ENCODE data around the gene ST7L. TPM values are rescaled to one million over a fixed set of nuclear protein-coding genes. Genes with fewer than 3 reads are reported as not detected.

The ST7L gene
- total and polyA plus RNA-seq, 2 donors from 2014 or later, result 12.9 to 20.6 TPM

DNA sequence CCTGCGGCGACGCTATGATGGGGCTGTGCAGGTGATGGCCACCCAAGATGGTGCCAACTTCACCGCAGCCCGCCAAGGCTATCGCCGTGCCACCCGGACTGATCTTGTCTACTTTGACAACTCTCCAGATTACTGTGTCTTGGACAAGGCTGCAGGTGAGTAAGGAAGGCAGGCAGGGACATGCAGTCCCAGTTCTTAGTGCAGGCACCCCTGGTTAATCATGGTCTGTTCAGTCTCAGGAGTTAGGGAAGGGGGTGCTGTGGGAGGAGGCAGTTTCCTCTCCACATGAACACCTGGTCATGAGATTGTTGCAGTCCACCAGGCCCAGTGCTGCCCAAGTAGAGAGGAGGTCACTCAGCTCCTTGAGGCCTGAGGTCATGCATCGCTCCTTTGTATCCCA, 101.7 kb downstream of the ST7L start:
- no peak overlapping the region for H3K4me3 ChIP-seq (ENCODE audit: low read length in 3 of 3)
- no peaks in the 10 kb centered on the region for H3K4me1 ChIP-seq (ENCODE audit: control insufficient read depth in 2 of 3, insufficient read depth in 2 of 3, low read depth in 1 of 3, low read length in 3 of 3)
- H3K27ac ChIP-seq (ENCODE audit: low read depth in 2 of 2, low read length in 2 of 2), result no peak overlapping the region
- H3K27me3 ChIP-seq (ENCODE audit: control insufficient read depth, insufficient read depth, low read length), result no peaks in the 10 kb centered on the region
- DNase-seq (no peak), FAIRE-seq (no peak)
- H3K36me3 ChIP-seq (ENCODE audit: control insufficient read depth in 2 of 3, insufficient read depth in 3 of 3, low read length in 3 of 3), result no peaks in the 10 kb centered on the region
- H3K9me3 ChIP-seq (ENCODE audit: control insufficient read depth in 2 of 3, insufficient read depth in 1 of 3, low read length in 3 of 3), result no peaks in the 10 kb centered on the region
- H3K9ac ChIP-seq (ENCODE audit: low read length in 3 of 3), result no peak overlapping the region
- TF ChIP-seq, protein P1, sequence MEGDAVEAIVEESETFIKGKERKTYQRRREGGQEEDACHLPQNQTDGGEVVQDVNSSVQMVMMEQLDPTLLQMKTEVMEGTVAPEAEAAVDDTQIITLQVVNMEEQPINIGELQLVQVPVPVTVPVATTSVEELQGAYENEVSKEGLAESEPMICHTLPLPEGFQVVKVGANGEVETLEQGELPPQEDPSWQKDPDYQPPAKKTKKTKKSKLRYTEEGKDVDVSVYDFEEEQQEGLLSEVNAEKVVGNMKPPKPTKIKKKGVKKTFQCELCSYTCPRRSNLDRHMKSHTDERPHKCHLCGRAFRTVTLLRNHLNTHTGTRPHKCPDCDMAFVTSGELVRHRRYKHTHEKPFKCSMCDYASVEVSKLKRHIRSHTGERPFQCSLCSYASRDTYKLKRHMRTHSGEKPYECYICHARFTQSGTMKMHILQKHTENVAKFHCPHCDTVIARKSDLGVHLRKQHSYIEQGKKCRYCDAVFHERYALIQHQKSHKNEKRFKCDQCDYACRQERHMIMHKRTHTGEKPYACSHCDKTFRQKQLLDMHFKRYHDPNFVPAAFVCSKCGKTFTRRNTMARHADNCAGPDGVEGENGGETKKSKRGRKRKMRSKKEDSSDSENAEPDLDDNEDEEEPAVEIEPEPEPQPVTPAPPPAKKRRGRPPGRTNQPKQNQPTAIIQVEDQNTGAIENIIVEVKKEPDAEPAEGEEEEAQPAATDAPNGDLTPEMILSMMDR (IDR thresholded peaks at IDR 0.05; ENCODE audit: borderline replicate concordance, extremely low read depth, insufficient read depth), result no peak
- intact Hi-C loops (cut with DNase I), result no loop called here

DNA sequence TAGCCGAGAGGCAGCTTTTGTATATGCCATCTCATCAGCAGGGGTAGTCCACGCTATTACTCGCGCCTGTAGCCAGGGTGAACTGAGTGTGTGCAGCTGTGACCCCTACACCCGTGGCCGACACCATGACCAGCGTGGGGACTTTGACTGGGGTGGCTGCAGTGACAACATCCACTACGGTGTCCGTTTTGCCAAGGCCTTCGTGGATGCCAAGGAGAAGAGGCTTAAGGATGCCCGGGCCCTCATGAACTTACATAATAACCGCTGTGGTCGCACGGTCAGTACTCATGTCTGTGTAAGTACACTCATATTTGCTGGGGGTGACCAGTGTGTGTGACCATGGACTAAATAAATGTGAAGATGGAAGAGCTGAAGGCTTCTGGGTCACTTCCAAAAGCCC, 102.8 kb downstream of the ST7L start:
- intact Hi-C loops (cut with DNase I), result no loop called here
- Histone ChIP-seq H3K4me3 (ENCODE audit: low read length in 3 of 3) (no peak overlapping the region), H3K36me3 (ENCODE audit: control insufficient read depth in 2 of 3, insufficient read depth in 3 of 3, low read length in 3 of 3) (no peaks in the 10 kb centered on the region), H3K9ac (ENCODE audit: low read length in 3 of 3) (no peak overlapping the region), H3K4me1 (ENCODE audit: control insufficient read depth in 2 of 3, insufficient read depth in 2 of 3, low read depth in 1 of 3, low read length in 3 of 3) (no peaks in the 10 kb centered on the region), H3K27ac (ENCODE audit: low read depth in 2 of 2, low read length in 2 of 2) (no peak overlapping the region), H3K9me3 (ENCODE audit: control insufficient read depth in 2 of 3, insufficient read depth in 1 of 3, low read length in 3 of 3) (no peaks in the 10 kb centered on the region), H3K27me3 (ENCODE audit: control insufficient read depth, insufficient read depth, low read length) (no peaks in the 10 kb centered on the region)
- no peak for DNase-seq
- TF ChIP-seq, protein P1 (IDR thresholded peaks at IDR 0.05; ENCODE audit: borderline replicate concordance, extremely low read depth, insufficient read depth), result no peak
- no peak for FAIRE-seq

DNA sequence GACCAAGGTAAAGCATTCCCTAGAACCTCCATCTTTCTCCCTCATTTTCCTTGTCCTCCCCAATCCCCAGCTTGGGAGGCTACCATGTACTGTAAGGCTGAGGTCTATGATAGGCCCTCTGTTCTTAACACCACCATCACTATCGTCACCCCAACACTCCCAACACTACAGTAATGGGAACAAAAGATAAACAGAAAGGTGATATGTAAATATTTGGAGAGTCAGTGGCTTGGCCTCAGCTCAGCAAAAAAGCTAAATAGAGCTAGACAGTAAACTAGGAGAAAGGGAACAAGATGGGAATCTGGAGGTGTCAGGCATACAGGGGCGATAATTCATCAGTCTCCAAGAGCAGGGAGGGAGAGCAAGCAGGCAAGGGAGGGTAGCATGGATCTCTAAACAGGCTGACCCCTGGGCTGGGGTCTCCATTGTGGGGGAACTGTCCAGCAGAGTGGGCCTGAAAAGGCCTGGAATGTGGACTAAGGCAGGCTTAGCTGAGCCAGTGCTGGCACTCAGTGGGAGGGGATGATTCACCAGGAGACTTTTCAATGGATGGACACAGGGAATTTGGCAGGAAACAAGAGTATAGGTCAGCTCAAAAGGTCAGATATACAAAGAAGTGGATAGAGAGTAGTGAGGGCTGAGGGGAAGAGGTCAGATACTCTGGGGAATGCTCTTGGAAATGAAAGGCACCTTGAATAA, 103.5 kb downstream of the ST7L start:
- FAIRE-seq, result no peak
- intact Hi-C loops (cut with DNase I), result no loop called here
- no peaks in the 10 kb centered on the region for H3K4me1 ChIP-seq (ENCODE audit: control insufficient read depth in 2 of 3, insufficient read depth in 2 of 3, low read depth in 1 of 3, low read length in 3 of 3)
- TF ChIP-seq, protein P1 (IDR thresholded peaks at IDR 0.05; ENCODE audit: borderline replicate concordance, extremely low read depth, insufficient read depth), result no peak
- no peaks in the 10 kb centered on the region for H3K36me3 ChIP-seq (ENCODE audit: control insufficient read depth in 2 of 3, insufficient read depth in 3 of 3, low read length in 3 of 3)
- no peak overlapping the region for H3K9ac ChIP-seq (ENCODE audit: low read length in 3 of 3)
- no peaks in the 10 kb centered on the region for H3K9me3 ChIP-seq (ENCODE audit: control insufficient read depth in 2 of 3, insufficient read depth in 1 of 3, low read length in 3 of 3)
- H3K4me3 ChIP-seq (ENCODE audit: low read length in 3 of 3), result no peak overlapping the region
- H3K27ac ChIP-seq (ENCODE audit: low read depth in 2 of 2, low read length in 2 of 2), result no peak overlapping the region
- DNase-seq, result peak in 2 of 5 donors; percentile 27 to 58
- H3K27me3 ChIP-seq (ENCODE audit: control insufficient read depth, insufficient read depth, low read length), result no peaks in the 10 kb centered on the region

DNA sequence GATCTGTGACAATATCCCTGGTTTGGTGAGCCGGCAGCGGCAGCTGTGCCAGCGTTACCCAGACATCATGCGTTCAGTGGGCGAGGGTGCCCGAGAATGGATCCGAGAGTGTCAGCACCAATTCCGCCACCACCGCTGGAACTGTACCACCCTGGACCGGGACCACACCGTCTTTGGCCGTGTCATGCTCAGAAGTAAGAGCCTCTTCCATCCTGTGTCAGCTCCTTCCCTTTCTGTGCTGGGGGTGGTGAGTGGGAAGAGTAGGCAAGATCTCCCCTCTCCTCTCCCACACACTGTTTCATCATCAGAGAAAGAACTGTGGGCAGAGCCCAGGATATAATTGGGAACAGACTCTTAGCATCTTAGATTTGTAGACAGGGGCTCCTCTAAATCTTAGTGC, 104.0 kb downstream of the ST7L start:
- FAIRE-seq, result no peak
- no peaks in the 10 kb centered on the region for H3K36me3 ChIP-seq (ENCODE audit: control insufficient read depth in 2 of 3, insufficient read depth in 3 of 3, low read length in 3 of 3)
- DNase-seq, result no peak
- H3K4me1 ChIP-seq (ENCODE audit: control insufficient read depth in 2 of 3, insufficient read depth in 2 of 3, low read depth in 1 of 3, low read length in 3 of 3), result no peaks in the 10 kb centered on the region
- no peak overlapping the region for H3K9ac ChIP-seq (ENCODE audit: low read length in 3 of 3)
- intact Hi-C loops (cut with DNase I), result no loop called here
- TF ChIP-seq, protein P1 (IDR thresholded peaks at IDR 0.05; ENCODE audit: borderline replicate concordance, extremely low read depth, insufficient read depth), result no peak
- H3K4me3 ChIP-seq (ENCODE audit: low read length in 3 of 3), result no peak overlapping the region
- no peak overlapping the region for H3K27ac ChIP-seq (ENCODE audit: low read depth in 2 of 2, low read length in 2 of 2)
- peaks cover 3% of the 10 kb centered on the region for H3K27me3 ChIP-seq (ENCODE audit: control insufficient read depth, insufficient read depth, low read length)
- no peaks in the 10 kb centered on the region for H3K9me3 ChIP-seq (ENCODE audit: control insufficient read depth in 2 of 3, insufficient read depth in 1 of 3, low read length in 3 of 3)

Data from kidney (tissue), 14 donors.